HepG2 (cell line): ENCODE measurements around the gene SLC25A45. TPM values are rescaled to one million over a fixed set of nuclear protein-coding genes. Genes with fewer than 3 reads are reported as not detected.

Experiments
- ATF7-NPFF ChIP-seq: sonication (generic); formaldehyde crosslinking; IDR thresholded peaks from 2 replicates; pipeline ENCODE4 v1.8.1; 2023; ENCODE audit warnings: mild to moderate bottlenecking, low read depth, missing genetic modification reagents, moderate library complexity
- DPF2 ChIP-seq: sonication (generic); formaldehyde crosslinking; IDR thresholded peaks from 2 replicates; pipeline ENCODE4 v1.4.0; 2020; ENCODE audit warnings: mild to moderate bottlenecking, low read depth, missing genetic modification reagents, borderline replicate concordance
- MAFF ChIP-seq: IDR thresholded peaks from 2 replicates; pipeline ENCODE4 v1.6.1; 2011; ENCODE audit warnings: low read depth, low read length, improper control_type of control experiment
- NR3C1 ChIP-seq: sonication (generic); formaldehyde crosslinking; IDR thresholded peaks from 2 replicates; pipeline ENCODE4 v1.4.0; 2020; ENCODE audit warnings: missing genetic modification reagents
- RBFOX2 ChIP-seq: fragments of 200-400 bp; formaldehyde crosslinking; IDR thresholded peaks from 2 replicates; pipeline ENCODE4 v1.6.1; 2017; ENCODE audit warnings: low read depth, mild to moderate bottlenecking, low read length
- SIX4 ChIP-seq: sonication (generic); formaldehyde crosslinking; IDR thresholded peaks from 2 replicates; pipeline ENCODE4 v1.4.0; 2020; ENCODE audit warnings: missing genetic modification reagents
- SNAPC2 ChIP-seq: sonication (generic); formaldehyde crosslinking; IDR thresholded peaks from 2 replicates; pipeline ENCODE4 v1.8.1; 2022; ENCODE audit warnings: mild to moderate bottlenecking, missing genetic modification reagents
- SNAPC5 ChIP-seq: sonication (generic); formaldehyde crosslinking; IDR thresholded peaks from 2 replicates; pipeline ENCODE4 v1.8.1; 2023; ENCODE audit warnings: mild to moderate bottlenecking, missing genetic modification reagents, borderline replicate concordance
- SRY ChIP-seq: sonication (generic); formaldehyde crosslinking; IDR thresholded peaks from 2 replicates; pipeline ENCODE4 v1.8.0; 2022; ENCODE audit warnings: mild to moderate bottlenecking, missing genetic modification reagents
- TBX2 ChIP-seq: sonication (generic); formaldehyde crosslinking; IDR thresholded peaks from 2 replicates; pipeline ENCODE4 v1.5.0; 2020; ENCODE audit warnings: missing genetic modification reagents, mild to moderate bottlenecking, borderline replicate concordance
- YEATS2 ChIP-seq: sonication (generic); formaldehyde crosslinking; IDR thresholded peaks from 2 replicates; pipeline ENCODE4 v1.4.0; 2020; ENCODE audit warnings: missing genetic modification reagents, borderline replicate concordance
- ZFP1 ChIP-seq: IDR thresholded peaks from 2 replicates; pipeline ENCODE4 v1.6.1; 2016
- ZFP36L2 ChIP-seq: sonication (generic); formaldehyde crosslinking; IDR thresholded peaks from 2 replicates; pipeline ENCODE4 v1.4.0; 2020; ENCODE audit warnings: missing genetic modification reagents
- ZFY ChIP-seq: sonication (generic); formaldehyde crosslinking; IDR thresholded peaks from 2 replicates; pipeline ENCODE4 v1.4.0; 2020; ENCODE audit warnings: missing genetic modification reagents
- ZNF207 ChIP-seq: fragments of 450-650 bp; IDR thresholded peaks from 2 replicates; pipeline ENCODE4 v1.6.1; 2016; ENCODE audit warnings: antibody characterized with exemption, borderline replicate concordance
- ZNF235 ChIP-seq: sonication (generic); formaldehyde crosslinking; IDR thresholded peaks from 2 replicates; pipeline ENCODE4 v1.8.1; 2023; ENCODE audit warnings: mild to moderate bottlenecking, missing genetic modification reagents, borderline replicate concordance
- ZNF703 ChIP-seq: sonication (generic); formaldehyde crosslinking; IDR thresholded peaks from 2 replicates; pipeline ENCODE4 v1.5.1; 2020; ENCODE audit warnings: missing genetic modification reagents, mild to moderate bottlenecking, moderate library complexity, borderline replicate concordance
- ZNF883 ChIP-seq: sonication (generic); formaldehyde crosslinking; IDR thresholded peaks from 2 replicates; pipeline ENCODE4 v1.5.1; 2020; ENCODE audit warnings: mild to moderate bottlenecking, missing genetic modification reagents; ENCODE audit errors: not compliant biosample characterization
- ZSCAN12 ChIP-seq: sonication (generic); formaldehyde crosslinking; IDR thresholded peaks from 2 replicates; pipeline ENCODE4 v1.9.0; 2021; ENCODE audit warnings: mild to moderate bottlenecking, missing genetic modification reagents
- polyA plus RNA-seq, 8 experiments: library from polyadenylated mRNA; depleted of rRNA in 3 of 8; stranded (reverse) in 7 of 8; unstranded in 1 of 8; fragments of >200 nt; fragmentation: Illumina TruSeq in 4 of 8; extraction: Trizol in 4 of 8; gene quantifications; 2 replicates each; pipeline versions ENCODE4 v1.2.1 to v1.2.3, GENCODE V29; 2011 to 2016; ENCODE audit warnings: low read depth in 4 of 8, missing spikeins in 1 of 8, mixed read lengths in 1 of 8; ENCODE audit not compliant: insufficient read depth in 1 of 8
- total RNA-seq, 5 experiments: library from RNA; depleted of rRNA; stranded (reverse); fragments of >200 nt; fragmentation: Illumina TruSeq; extraction: Trizol; gene quantifications; 2 replicates each; pipeline ENCODE4 v1.2.3, GENCODE V29; 2016; ENCODE audit warnings: low read depth in 1 of 5
- TF ChIP-seq, protein P1 (sequence below), 2 experiments: sonication (generic) in 1 of 2; formaldehyde crosslinking in 1 of 2; IDR thresholded peaks; 2 replicates each; pipeline versions ENCODE4 v1.6.1 to v1.9.0; 2014 to 2022; ENCODE audit warnings: antibody characterized with exemption in 1 of 2, borderline replicate concordance in 1 of 2, inconsistent platforms in 1 of 2, low read depth in 1 of 2, missing genetic modification reagents in 1 of 2
- TF ChIP-seq, protein P2 (sequence below): sonication (generic); formaldehyde crosslinking; IDR thresholded peaks from 2 replicates; pipeline ENCODE4 v1.5.1; 2020; ENCODE audit warnings: mild to moderate bottlenecking, moderate library complexity, missing genetic modification reagents

SLC25A45 gene
- total and polyA plus RNA-seq, 2 of the 13 experiments (the other 11 are each of a cell fraction or from before 2014, with no cell fraction given): 1.2 to 3.4 TPM

DNA sequence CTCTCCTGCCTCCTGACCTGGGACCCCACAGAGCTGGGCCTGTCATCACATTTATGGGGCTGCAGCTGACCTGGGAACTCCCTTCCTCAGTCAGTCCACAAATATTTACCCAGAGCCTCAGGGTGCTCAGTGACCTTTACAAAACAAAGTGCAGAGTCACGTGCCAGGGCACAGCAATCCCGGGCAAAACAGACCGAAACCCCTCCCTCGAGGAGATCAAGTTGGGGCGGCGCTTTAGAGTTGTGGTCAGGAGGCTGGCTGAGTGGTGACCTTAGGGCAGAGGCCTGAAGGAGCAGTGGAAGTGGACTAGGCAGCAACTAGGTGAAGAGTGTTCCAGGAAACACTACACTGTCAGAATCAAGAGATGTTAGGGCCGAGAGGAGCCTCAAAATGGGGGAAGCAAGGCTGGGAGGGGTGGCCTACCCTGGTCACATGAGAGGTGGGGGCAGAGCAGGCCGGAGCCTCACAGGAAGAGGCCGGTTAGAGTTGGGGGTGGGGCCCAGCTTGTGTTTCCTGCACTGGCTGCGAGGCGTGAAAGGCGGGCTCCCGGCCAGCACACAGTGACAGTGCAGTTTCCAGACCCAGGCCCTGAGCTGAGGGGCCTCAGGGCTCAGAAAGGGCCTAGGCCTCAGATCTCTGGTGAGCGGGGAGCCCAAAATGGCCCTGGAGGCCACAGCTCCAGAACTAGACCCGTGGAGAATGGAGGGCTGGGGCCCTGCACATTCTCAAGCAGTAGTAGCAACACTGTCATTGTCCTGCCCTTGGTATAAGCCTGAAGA lies 36.4 kb upstream of the SLC25A45 start (continued):
- TF ChIP-seq, protein P1, sequence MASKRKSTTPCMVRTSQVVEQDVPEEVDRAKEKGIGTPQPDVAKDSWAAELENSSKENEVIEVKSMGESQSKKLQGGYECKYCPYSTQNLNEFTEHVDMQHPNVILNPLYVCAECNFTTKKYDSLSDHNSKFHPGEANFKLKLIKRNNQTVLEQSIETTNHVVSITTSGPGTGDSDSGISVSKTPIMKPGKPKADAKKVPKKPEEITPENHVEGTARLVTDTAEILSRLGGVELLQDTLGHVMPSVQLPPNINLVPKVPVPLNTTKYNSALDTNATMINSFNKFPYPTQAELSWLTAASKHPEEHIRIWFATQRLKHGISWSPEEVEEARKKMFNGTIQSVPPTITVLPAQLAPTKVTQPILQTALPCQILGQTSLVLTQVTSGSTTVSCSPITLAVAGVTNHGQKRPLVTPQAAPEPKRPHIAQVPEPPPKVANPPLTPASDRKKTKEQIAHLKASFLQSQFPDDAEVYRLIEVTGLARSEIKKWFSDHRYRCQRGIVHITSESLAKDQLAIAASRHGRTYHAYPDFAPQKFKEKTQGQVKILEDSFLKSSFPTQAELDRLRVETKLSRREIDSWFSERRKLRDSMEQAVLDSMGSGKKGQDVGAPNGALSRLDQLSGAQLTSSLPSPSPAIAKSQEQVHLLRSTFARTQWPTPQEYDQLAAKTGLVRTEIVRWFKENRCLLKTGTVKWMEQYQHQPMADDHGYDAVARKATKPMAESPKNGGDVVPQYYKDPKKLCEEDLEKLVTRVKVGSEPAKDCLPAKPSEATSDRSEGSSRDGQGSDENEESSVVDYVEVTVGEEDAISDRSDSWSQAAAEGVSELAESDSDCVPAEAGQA (IDR thresholded peaks at IDR 0.05; ENCODE audit: low read depth): peak; percentile 64; the same call in 1 of the 2 replicates
- TF ChIP-seq, protein P1 (CRISPR knock-in tag; IDR thresholded peaks at IDR 0.05; ENCODE audit: borderline replicate concordance): no peak; the same call in 1 of the 2 replicates
- TF ChIP-seq MAFF: peak; percentile 73
- TF ChIP-seq ZNF207: no peak
- peak; percentile 34; the same call in 1 of the 2 replicates for TF ChIP-seq SIX4 (CRISPR knock-in tag)
- peak; percentile 43 for TF ChIP-seq ZNF883 (CRISPR knock-in tag)
- TF ChIP-seq SRY: peak; percentile 45; the same call in 1 of the 2 replicates
- peak; percentile 98 for TF ChIP-seq TBX2 (CRISPR knock-in tag)
- no peak for TF ChIP-seq ZFP36L2 (CRISPR knock-in tag)
- TF ChIP-seq ATF7-NPFF: no peak; the same call in 1 of the 2 replicates
- peak; percentile 86; the same call in 1 of the 2 replicates for TF ChIP-seq ZNF235
- no peak; the same call in 1 of the 2 replicates for TF ChIP-seq DPF2 (CRISPR knock-in tag)
- peak; percentile 49; the same call in 1 of the 2 replicates for TF ChIP-seq YEATS2
- peak; percentile 88; the same call in 1 of the 2 replicates for TF ChIP-seq SNAPC2 (CRISPR knock-in tag)
- peak; percentile 86 for TF ChIP-seq RBFOX2
- TF ChIP-seq ZNF703 (CRISPR knock-in tag): peak; percentile 89; the same call in 1 of the 2 replicates
- peak; percentile 96 for TF ChIP-seq ZFY
- no peak for TF ChIP-seq ZFP1 (CRISPR knock-in tag)
- TF ChIP-seq, protein P2, sequence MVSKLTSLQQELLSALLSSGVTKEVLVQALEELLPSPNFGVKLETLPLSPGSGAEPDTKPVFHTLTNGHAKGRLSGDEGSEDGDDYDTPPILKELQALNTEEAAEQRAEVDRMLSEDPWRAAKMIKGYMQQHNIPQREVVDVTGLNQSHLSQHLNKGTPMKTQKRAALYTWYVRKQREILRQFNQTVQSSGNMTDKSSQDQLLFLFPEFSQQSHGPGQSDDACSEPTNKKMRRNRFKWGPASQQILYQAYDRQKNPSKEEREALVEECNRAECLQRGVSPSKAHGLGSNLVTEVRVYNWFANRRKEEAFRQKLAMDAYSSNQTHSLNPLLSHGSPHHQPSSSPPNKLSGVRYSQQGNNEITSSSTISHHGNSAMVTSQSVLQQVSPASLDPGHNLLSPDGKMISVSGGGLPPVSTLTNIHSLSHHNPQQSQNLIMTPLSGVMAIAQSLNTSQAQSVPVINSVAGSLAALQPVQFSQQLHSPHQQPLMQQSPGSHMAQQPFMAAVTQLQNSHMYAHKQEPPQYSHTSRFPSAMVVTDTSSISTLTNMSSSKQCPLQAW (CRISPR knock-in tag): peak; percentile 96
- no peak for TF ChIP-seq NR3C1 (CRISPR knock-in tag)
- TF ChIP-seq SNAPC5 (CRISPR knock-in tag): no peak; the same call in 1 of the 2 replicates
- TF ChIP-seq ZSCAN12 (CRISPR knock-in tag): 0 out of 2 replicates have a peak, but pooled peaks have one; percentile 86
